D341Med (cell line): ENCODE measurements around the gene TNF.

ENCODE experiments used
- DNase-seq: peaks from one replicate; pipeline ENCODE4 v3.0.0; 2012; ENCODE audit warnings: low spot score

Gene TNF

DNA sequence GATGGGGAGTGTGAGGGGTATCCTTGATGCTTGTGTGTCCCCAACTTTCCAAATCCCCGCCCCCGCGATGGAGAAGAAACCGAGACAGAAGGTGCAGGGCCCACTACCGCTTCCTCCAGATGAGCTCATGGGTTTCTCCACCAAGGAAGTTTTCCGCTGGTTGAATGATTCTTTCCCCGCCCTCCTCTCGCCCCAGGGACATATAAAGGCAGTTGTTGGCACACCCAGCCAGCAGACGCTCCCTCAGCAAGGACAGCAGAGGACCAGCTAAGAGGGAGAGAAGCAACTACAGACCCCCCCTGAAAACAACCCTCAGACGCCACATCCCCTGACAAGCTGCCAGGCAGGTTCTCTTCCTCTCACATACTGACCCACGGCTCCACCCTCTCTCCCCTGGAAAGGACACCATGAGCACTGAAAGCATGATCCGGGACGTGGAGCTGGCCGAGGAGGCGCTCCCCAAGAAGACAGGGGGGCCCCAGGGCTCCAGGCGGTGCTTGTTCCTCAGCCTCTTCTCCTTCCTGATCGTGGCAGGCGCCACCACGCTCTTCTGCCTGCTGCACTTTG, at the start of gene TNF:
Gene TNF, plus strand, starts transcription at position 231 of the 567 bp plus-strand sequence. Its CDS starts 177 bp downstream, at position 408.
- no peak for DNase-seq

DNA sequence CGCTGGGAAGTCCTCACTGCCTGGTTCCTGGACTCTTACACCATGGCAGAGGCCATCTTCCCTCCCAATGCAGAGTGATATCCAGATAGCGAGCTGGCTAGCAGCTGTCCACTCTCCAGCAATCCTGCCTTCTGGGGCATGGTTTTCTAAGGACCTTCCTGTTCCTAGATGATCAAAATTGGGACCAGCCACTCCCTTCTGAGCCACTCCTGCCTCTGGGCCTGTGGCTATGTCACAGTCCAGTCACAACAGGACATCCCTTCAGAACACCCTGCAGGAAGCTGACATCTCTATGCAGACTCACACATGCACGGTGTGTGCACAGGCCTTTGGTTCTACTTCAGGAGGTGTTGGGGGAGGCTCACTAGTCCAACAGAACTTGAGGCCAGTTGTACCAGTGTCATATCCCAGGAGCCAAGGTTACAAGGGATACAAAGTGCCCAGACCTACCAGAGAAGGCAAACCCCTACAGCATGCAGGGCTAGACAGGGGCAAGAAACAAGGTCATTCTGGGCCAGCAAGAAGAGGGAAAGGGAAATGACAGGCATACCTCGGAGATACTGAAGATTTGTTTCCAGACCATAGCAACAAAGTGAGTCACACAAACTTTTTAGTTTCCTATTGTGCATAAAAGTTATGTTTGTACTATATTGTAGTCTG, 49.3 kb upstream of the TNF start:
- DNase-seq, result no peak

DNA sequence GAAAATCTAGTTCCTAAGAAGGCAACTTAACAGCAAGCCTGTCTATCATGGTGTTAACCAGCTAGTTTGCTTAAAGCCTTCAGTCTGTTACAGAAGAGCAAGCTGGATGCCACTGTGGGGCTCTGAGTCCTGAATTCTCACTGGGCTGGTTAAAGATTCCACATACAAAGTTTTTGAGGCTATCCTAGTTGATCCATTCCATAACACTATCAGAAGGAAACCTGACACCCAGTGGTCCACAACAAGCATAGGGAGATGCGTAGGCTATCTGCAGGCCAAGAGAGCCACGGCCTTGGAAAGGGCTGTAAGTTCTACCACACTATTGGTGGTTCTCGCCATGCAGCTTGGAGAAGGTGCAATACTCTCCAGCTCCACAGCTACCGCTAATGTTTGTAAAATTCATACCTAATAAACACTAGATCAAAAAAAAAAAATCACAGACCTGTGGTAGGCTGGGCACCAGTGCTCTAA, 47.0 kb upstream of the TNF start:
- DNase-seq, result no peak

DNA sequence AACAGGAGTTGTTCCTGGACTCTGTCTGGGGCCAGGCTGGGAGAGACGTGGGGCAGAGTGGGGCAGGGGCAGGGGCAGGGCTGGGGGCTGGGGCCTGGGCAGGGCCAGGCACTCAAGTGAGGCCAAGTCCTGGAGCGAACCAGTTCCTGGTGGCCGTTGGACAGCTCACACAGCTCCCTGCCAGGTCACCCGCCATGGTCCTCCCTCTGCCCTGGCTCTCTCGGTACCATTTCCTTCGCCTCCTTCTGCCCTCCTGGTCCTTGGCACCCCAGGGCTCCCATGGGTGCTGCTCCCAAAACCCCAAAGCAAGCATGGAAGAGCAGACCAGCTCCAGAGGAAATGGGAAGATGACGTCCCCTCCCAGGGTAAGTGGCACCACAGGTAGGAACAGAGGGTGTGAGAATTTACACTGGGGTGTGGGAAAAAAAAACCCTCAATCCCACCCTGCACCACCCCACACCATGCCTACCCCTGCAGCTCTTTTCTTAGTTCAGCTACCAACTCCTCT, 46.5 kb upstream of the TNF start, which contains the start of gene MCCD1:
Gene MCCD1, plus strand, starts transcription at position 142 of the 508 bp plus-strand sequence. Its CDS starts 53 bp downstream, at position 195.
- no peak for DNase-seq

DNA sequence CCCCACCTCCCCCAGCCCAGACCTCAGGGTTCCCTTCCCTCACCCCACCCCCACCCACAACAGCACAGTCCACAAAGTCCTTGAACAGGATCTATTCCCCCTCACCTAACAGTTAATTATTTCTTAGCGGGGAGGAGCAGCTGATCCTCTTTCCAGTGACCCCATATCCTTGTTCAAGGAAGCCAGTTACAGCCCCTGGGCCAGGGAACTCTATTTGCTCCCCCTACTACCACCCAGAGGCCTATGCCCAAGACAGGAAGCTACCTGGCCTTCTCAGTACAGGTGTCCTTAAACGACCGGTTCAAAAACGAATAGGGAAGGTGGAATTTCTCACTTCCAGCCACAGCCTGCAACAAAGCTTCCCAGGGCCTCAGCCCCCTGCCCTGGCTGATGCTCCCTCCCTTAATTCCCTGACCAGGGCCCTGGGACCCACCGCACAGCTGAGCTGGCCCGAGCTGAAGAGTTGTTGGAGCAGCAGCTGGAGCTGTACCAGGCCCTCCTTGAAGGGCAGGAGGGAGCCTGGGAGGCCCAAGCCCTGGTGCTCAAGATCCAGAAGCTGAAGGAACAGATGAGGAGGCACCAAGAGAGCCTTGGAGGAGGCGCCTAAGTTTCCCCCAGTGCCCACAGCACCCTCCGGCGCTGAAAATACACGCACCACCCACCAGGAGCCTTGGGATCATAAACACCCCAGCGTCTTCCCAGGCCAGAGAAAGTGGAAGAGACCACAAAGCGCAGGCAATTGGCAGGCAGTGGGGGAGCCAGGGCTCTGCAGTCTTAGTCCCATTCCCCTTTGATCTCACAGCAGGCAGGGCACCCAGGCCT, 45.8 kb upstream of the TNF start:
- DNase-seq, result no peak

DNA sequence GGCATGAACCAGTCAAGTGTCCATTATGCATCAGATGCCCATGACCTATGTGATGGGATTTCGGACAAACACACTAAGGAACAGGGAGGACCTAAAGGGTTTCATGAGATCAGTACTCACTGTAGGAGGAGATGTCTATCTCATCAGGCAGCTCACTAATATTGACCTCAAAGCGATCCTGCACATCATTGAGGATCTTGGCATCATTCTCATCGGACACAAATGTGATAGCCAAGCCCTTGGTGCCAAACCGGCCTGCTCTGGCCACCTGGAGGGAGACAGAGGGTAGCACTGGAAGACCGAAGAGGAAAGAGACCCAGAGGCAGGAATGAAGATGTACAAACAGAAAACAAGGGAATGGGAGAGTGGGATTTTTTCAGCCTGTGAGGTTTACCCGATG, 44.7 kb upstream of the TNF start:
- DNase-seq, result no peak

DNA sequence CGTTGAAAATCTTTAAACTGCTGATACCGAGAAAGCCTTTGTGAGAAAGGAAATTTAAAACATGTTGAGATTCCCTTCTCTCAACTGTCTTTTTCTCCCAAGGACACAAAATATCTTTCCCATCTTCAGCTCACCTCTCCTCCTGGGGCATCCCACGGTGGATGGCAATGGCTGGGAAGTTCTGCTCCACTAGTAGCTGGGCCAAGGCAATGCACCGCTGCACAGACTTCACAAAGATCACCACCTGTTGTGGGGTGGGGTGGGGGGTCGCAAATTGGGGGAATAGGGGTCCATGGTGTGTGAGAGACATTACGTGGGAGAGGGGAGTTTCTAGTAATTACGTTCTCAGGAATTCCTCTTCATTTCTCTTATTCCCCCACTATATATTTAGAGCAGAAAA, 44.2 kb upstream of the TNF start:
- DNase-seq, result no peak

DNA sequence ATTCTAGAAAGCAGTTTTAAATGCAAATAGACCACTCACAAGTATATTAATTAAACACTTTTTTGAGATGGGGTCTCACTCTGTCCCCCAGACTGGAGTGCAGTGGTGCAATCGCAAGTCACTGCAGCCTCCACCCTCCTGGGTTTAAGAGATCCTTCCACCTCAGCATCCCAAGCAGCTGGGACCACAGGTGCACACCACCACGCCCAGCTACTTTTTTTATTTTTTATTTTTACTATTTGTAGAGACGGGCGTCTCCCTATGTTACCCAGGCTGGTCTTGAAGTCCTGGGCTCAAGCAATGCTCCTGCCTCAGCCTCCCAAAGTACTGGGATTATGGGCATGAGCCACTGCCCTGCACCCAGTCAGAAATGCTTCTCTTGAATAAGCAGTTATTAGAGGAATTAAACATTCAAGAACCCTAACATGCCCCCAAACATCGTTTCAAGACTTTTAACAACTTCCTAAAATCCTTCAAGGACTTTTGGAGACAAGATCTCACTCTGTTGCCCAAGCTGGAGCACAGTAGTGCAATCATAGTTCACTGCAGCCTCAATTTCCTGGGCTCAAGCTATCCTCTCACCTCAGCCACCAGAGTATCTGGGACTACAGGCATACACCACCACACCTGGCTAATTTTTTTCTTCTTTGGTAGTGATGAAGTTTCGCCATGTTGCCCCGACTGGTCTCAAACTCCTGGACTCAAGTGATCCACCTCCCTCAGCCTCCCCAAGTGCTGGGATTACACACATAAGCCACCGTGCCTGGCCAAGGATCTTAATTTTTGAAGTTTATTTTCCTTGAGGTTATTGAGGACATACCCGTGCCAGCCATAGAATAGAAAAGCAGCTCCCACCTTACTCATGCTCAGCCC, 43.4 kb upstream of the TNF start:
- DNase-seq, result no peak

GRCh38 chr6:31532644-31533454, 42.5 kb upstream of the TNF start:
- no peak for DNase-seq

DNA sequence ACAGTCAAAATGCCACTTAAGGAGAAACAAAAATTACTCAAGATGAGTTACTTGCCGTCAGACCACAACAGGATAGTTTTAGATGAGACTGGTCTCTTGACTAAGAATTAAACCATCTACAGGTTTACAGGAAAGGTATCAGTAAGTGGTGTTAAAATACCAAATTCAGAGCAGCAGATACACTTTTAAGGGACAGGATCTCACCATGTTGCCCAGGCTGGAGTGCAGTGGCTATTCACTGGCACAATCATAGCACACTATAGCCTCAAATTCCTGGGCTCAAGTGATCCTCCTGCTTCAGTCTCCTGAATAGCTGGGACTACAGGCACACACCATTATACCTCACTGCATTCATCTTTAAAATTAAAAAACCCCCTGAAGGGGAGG, 41.9 kb upstream of the TNF start:
- no peak for DNase-seq

DNA sequence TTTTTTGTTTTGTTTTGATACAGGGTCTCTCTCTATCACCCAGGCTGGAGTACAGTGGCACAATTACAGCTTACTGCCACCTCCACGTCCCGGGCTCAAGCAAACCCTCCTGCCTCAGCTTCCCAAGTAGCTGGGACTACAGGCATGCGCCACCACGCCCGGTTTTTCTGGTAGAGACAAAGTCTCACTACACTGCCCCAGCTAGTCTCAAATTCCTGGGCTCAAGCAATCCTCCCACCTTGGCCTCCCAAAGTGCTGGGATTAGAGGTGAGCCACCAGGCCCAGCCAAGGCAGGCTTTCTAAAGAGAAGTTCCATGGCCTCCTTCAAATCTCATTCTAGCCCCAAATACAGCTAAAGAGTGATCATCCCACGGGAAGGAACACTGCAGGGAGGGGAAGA, 41.4 kb upstream of the TNF start:
- DNase-seq, result no peak

GRCh38 chr6:31534521-31535040, 40.8 kb upstream of the TNF start:
- DNase-seq, result no peak

DNA sequence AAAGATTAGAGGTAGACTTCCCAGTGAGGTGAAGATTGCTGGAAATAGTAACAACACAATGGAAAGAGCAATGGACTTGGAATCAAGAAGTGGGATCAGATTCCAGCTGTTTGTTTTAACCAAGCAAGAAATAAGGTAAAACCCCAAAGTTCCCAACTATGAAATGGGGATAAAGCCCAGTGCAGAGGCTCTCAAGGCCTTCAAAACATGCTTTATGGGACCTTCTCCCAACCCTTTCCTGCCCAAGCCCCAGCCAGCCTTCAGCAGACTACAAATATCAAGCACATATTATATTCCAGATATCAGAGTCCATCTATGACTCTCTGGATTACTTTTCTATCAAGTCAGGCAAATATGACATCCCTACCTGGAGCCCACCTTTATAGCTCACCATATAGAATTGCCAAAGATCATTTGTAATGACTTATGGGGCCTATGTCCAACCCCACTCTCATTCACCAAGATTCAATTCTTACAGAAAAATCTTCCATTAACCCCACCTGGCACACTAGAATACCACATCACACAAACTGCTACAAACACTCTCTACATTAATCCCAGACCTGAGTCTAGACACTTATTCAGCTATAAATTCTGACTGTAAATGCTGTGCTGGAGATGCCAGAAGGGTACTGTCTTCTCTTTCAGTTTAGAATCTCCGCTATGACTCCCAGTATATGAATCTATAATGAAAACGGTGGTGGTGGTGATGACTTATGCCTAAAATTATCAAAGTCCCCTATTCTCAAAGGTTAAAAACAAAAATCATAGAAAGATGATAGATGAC, 39.6 kb upstream of the TNF start:
- no peak for DNase-seq

GRCh38 chr6:31538805-31539400, 36.5 kb upstream of the TNF start:
- no peak for DNase-seq

GRCh38 chr6:31540640-31541039, 34.7 kb upstream of the TNF start:
- DNase-seq, result no peak

GRCh38 chr6:31541059-31541657, 34.2 kb upstream of the TNF start:
- DNase-seq, result no peak

GRCh38 chr6:31541658-31542521, 33.5 kb upstream of the TNF start, which contains the start of gene DDX39B:
Gene DDX39B, minus strand, starts transcription at chr6:31542003. Its CDS starts 1,471 bp downstream, at chr6:31540532.
- peak; percentile 93 for DNase-seq

DNA sequence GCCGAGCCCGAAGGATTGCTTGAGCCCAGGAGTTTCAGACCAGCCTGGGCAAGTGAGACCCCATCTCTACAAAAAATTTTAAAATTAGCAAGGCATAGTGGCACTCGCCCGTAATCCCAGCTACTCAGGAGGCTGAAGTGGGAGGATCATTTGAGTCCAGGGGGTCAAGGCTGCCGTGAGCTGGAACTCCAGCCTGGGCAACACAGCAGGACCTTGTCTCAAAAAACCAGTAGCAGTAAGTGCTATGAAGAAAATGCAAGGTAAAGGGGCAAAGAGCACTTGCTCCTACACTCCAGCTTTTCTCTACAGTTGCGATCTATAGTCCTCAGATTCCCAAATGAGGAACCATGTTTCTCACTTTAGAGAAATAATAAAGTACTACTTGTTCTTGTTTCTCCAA, 31.7 kb upstream of the TNF start:
- no peak for DNase-seq
